H1 (cell line): Measurements from ENCODE around the gene CAMK2A. TPM values are rescaled to one million over a fixed set of nuclear protein-coding genes. Genes with fewer than 3 reads are reported as not detected.

Experiments used
- CTCF ChIA-PET: fragments of 300-600 bp; sonication (Branson Sonifier 250); formaldehyde crosslinking; loops from one replicate; lab custom pipeline; 2021; ENCODE audit not compliant: partially characterized antibody; lab: Charles Lee
- POLR2A ChIA-PET: fragments of 300-600 bp; sonication (Branson Sonifier 250); formaldehyde crosslinking; loops from one replicate; lab custom pipeline; 2021; ENCODE audit warnings: inconsistent platforms; ENCODE audit not compliant: partially characterized antibody; lab: Charles Lee
- DNase-seq, 2 experiments: peaks; one replicate each; pipeline versions ENCODE4 v3.0.0 to v3.0.0-alpha.2; 2010 to 2022; ENCODE audit warnings: low spot score in 2 of 2, low read depth in 1 of 2, mixed read lengths in 1 of 2
- FAIRE-seq: peaks from 2 replicates; lab custom pipeline; 2011; peaks lifted over from hg19 to GRCh38; lab: Jason Lieb, UNC
- H2AFZ ChIP-seq: 2 replicates; pipeline ENCODE4 v1.8.1; 2012; ENCODE audit warnings: low read length, inconsistent platforms
- H2AK5ac ChIP-seq: 2 replicates; pipeline ENCODE4 v1.6.1; 2013; ENCODE audit warnings: low read depth, low read length
- H2BK120ac ChIP-seq: replicated peaks from 2 replicates; pipeline ENCODE3; 2013; ENCODE audit warnings: low read depth, low read length, inconsistent platforms
- H2BK12ac ChIP-seq: 2 replicates; pipeline ENCODE4 v1.6.1; 2013; ENCODE audit warnings: low read depth, low read length
- H2BK15ac ChIP-seq: 2 replicates; pipeline ENCODE4 v1.6.1; 2013; ENCODE audit warnings: low read length
- H2BK20ac ChIP-seq: 2 replicates; pipeline ENCODE4 v1.6.1; 2013; ENCODE audit warnings: low read length
- H2BK5ac ChIP-seq: 2 replicates; pipeline ENCODE4 v1.6.1; 2013; ENCODE audit warnings: low read depth, low read length
- H3K14ac ChIP-seq: 2 replicates; pipeline ENCODE4 v1.6.1; 2013; ENCODE audit warnings: inconsistent platforms; ENCODE audit not compliant: insufficient read length
- H3K18ac ChIP-seq: 2 replicates; pipeline ENCODE4 v1.6.1; 2013; ENCODE audit warnings: low read length; ENCODE audit errors: extremely low read depth
- H3K23ac ChIP-seq: 2 replicates; pipeline ENCODE4 v1.6.1; 2013; ENCODE audit warnings: inconsistent platforms; ENCODE audit not compliant: insufficient read length
- H3K23me2 ChIP-seq: 2 replicates; pipeline ENCODE4 v1.6.1; 2013; ENCODE audit warnings: low read depth, low read length
- H3K27ac ChIP-seq: 2 replicates; pipeline ENCODE4 v1.6.1; 2011; ENCODE audit warnings: low read depth, low read length, inconsistent platforms
- H3K27me3 ChIP-seq, 4 experiments: replicated peaks in 1 of 4; 1 replicate in 1 of 4; 2 replicates in 3 of 4; pipeline versions ENCODE4 v1.6.1 to v1.8.1; 2011 to 2013; ENCODE audit warnings: low read length in 3 of 4, mild to moderate bottlenecking in 3 of 4, inconsistent platforms in 2 of 4, mixed read lengths in 2 of 4, moderate library complexity in 1 of 4; ENCODE audit not compliant: control insufficient read depth in 3 of 4, insufficient read depth in 3 of 4; ENCODE audit errors: extremely low read depth in 1 of 4
- H3K36me3 ChIP-seq, 4 experiments: 2 replicates each; pipeline versions ENCODE4 v1.6.1 to v1.8.1; 2011 to 2013; ENCODE audit warnings: mild to moderate bottlenecking in 4 of 4, low read length in 3 of 4, moderate library complexity in 2 of 4, control low read depth in 1 of 4, inconsistent platforms in 1 of 4; ENCODE audit not compliant: insufficient read depth in 4 of 4, control insufficient read depth in 2 of 4
- H3K4ac ChIP-seq: replicated peaks from 2 replicates; pipeline ENCODE3; 2013; ENCODE audit warnings: low read length, low read depth, mixed read lengths, inconsistent platforms; ENCODE audit not compliant: insufficient read length
- H3K4me1 ChIP-seq, 4 experiments: replicated peaks in 1 of 4; 1 replicate in 1 of 4; 2 replicates in 3 of 4; pipeline versions ENCODE4 v1.6.1 to v1.8.1; 2011 to 2013; ENCODE audit warnings: low read length in 3 of 4, inconsistent platforms in 2 of 4, mixed read lengths in 1 of 4; ENCODE audit not compliant: insufficient read depth in 4 of 4, control insufficient read depth in 3 of 4
- H3K4me2 ChIP-seq, 2 experiments: 2 replicates each; pipeline versions ENCODE4 v1.6.1 to v1.8.1; 2011 to 2013; ENCODE audit warnings: low read depth in 2 of 2, low read length in 2 of 2, control low read depth in 1 of 2, inconsistent platforms in 1 of 2, mild to moderate bottlenecking in 1 of 2; ENCODE audit not compliant: insufficient read depth in 1 of 2
- H3K4me3 ChIP-seq, 4 experiments: fragments of 200-600, 300-600 bp in 1 of 4; sonication (generic), shearing (Covaris generic), sonication (Bioruptor Twin) in 1 of 4; 2 replicates each; pipeline versions ENCODE4 v1.5.1 to v1.8.1; 2011 to 2016; ENCODE audit warnings: low read length in 4 of 4, low read depth in 3 of 4, control low read depth in 2 of 4, inconsistent platforms in 2 of 4, mild to moderate bottlenecking in 2 of 4, mixed read lengths in 1 of 4, moderate library complexity in 1 of 4; ENCODE audit not compliant: insufficient read depth in 2 of 4; ENCODE audit errors: extremely low read depth in 1 of 4
- H3K56ac ChIP-seq: replicated peaks from 2 replicates; pipeline ENCODE3; 2013; ENCODE audit warnings: low read depth, mild to moderate bottlenecking, mixed read lengths, low read length, inconsistent platforms; ENCODE audit not compliant: insufficient read length
- H3K79me1 ChIP-seq: 2 replicates; pipeline ENCODE4 v1.6.1; 2013; ENCODE audit warnings: low read depth, low read length, control low read depth
- H3K79me2 ChIP-seq, 2 experiments: 2 replicates each; pipeline versions ENCODE4 v1.6.1 to v1.8.1; 2012 to 2013; ENCODE audit warnings: low read length in 2 of 2, mild to moderate bottlenecking in 2 of 2, inconsistent platforms in 1 of 2; ENCODE audit not compliant: insufficient read depth in 2 of 2, control insufficient read depth in 1 of 2
- H3K9ac ChIP-seq, 4 experiments: replicated peaks in 1 of 4; 1 replicate in 1 of 4; 2 replicates in 3 of 4; pipeline versions ENCODE4 v1.6.1 to v1.8.1; 2011 to 2013; ENCODE audit warnings: low read depth in 3 of 4, low read length in 3 of 4, control low read depth in 2 of 4, mild to moderate bottlenecking in 2 of 4, moderate library complexity in 2 of 4, inconsistent platforms in 1 of 4; ENCODE audit errors: extremely low read depth in 1 of 4
- H3K9me3 ChIP-seq, 2 experiments: 2 replicates each; pipeline versions ENCODE4 v1.6.1 to v1.8.1; 2012 to 2013; ENCODE audit warnings: mild to moderate bottlenecking in 2 of 2, moderate library complexity in 2 of 2, control low read depth in 1 of 2, inconsistent platforms in 1 of 2, low read depth in 1 of 2, low read length in 1 of 2, mixed read lengths in 1 of 2; ENCODE audit not compliant: insufficient read depth in 2 of 2
- H4K20me1 ChIP-seq, 2 experiments: replicated peaks in 1 of 2; 2 replicates each; pipeline versions ENCODE3 to v1.8.1; 2011 to 2013; ENCODE audit warnings: inconsistent platforms in 2 of 2, low read length in 2 of 2, mild to moderate bottlenecking in 1 of 2; ENCODE audit not compliant: insufficient read depth in 2 of 2, control insufficient read depth in 1 of 2
- H4K5ac ChIP-seq: 2 replicates; pipeline ENCODE4 v1.6.1; 2013; ENCODE audit warnings: low read length, low read depth, mixed read lengths, inconsistent platforms; ENCODE audit not compliant: insufficient read length
- H4K8ac ChIP-seq: 2 replicates; pipeline ENCODE4 v1.8.0; 2013; ENCODE audit warnings: mild to moderate bottlenecking, moderate library complexity, low read length, inconsistent platforms; ENCODE audit not compliant: insufficient read depth; ENCODE audit errors: extremely low read depth
- H4K91ac ChIP-seq: replicated peaks from 2 replicates; pipeline ENCODE3; 2013; ENCODE audit warnings: low read length, mixed read lengths, inconsistent platforms; ENCODE audit not compliant: insufficient read length
- WGBS, 2 experiments: shearing (Covaris generic) in 1 of 2; methylation state at CpG; one replicate each; pipeline versions ENCODE4 v1.1.6 to v1.1.7; 2013 to 2015; ENCODE audit warnings: low lambda C conversion rate in 2 of 2, mixed read lengths in 2 of 2, inconsistent platforms in 1 of 2, low coverage in 1 of 2, missing lambda C conversion rate in 1 of 2; ENCODE audit not compliant: insufficient replicate concordance in 2 of 2, insufficient coverage in 1 of 2, insufficient read length in 1 of 2; ENCODE audit errors: extremely low coverage in 1 of 2, missing lambda C conversion rate in 1 of 2; 5-methylcytosine and 5-hydroxymethylcytosine counted together
- polyA plus RNA-seq, 7 experiments: library from polyadenylated mRNA; depleted of rRNA in 3 of 7; stranded (reverse) in 5 of 7; unstranded in 2 of 7; fragments of >200 nt in 5 of 7; fragments of 200-250 nt in 2 of 7; gene quantifications; 1 replicate in 5 of 7; 2 replicates in 1 of 7; 4 replicates in 1 of 7; pipeline versions ENCODE4 v1.2.1 to v1.2.3, GENCODE V29; 2011 to 2013; ENCODE audit warnings: missing spikeins in 2 of 7, mixed read lengths in 2 of 7
- total RNA-seq: library from RNA; stranded (reverse); fragmentation: NEBNext Ultra II Directional; extraction: Animal tissue kit (Norgen Biotek cat#: 25700); gene quantifications from 2 replicates; pipeline ENCODE4 v1.2.1, GENCODE V29; 2021

The CAMK2A gene
- total and polyA plus RNA-seq, 2 of the 8 experiments (the other 6 are each of a cell fraction or from before 2014, with no cell fraction given) = 0.20 to 0.28 TPM

DNA sequence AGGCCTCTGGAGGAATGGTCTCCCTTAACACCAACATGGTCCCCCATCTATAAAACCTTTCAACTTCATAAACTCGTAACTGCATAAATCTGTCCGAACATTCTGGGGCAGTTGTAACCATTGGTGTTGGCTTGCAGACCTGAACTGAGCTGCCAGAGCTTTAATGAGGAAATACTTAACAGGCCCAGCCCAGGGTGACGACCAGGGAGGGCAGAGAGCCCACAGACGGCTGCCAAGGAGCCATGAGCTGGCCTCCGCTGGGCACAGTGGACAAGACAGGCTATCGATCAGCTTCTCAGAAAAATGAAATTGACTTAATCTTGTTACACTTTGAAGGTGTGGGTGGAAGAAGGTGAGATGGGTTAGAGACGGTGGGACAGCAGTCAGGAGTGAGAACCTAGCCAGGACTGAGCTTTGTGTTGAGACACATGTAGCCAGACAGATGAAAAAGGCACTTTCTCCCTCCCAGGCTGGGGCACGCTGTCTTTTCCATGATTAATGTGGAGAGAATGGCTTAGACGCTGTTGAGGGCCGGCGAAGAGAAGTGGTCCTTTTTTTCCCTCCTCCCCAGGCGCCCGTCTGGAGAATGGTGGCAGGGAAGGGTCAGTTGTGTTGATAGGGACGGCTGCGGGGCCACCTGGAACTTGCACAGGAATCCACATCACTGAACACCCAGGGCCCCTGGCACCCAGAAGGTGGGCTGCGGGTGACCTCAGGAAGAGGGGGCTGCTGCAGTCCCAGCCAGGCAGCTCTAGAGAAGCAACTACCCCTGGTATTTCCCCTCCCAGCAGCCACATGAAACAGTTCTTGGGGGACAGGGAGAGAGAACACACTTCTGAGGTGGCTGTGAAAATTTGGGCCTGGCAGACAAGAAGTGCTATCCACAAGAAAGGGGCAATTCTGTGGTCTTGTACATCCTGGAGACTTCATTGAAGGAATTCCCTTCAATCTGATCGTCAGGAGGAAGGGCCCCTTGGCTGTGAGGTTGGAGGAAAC lies 40.6 kb upstream of the CAMK2A start:
- Histone ChIP-seq H3K18ac (no peak overlapping the region), H3K4me2 (no peak overlapping the region), H2BK120ac (no peak overlapping the region), H4K8ac (no peak overlapping the region), H3K4me3 (no peak overlapping the region), H2BK5ac (no peak overlapping the region), H3K14ac (no peak overlapping the region), H2AK5ac (no peak overlapping the region), H3K4me1 (peaks cover 0 to 2% (median 0%) of the 10 kb centered on the region in 4 experiments; a peak in 1 of 7 replicates), H3K79me2 (no peaks in the 10 kb centered on the region), H3K36me3 (no peaks in the 10 kb centered on the region), H4K91ac (no peak overlapping the region), H2BK15ac (no peak overlapping the region), H3K27me3 (no peaks in the 10 kb centered on the region), H3K23me2 (no peaks in the 10 kb centered on the region), H3K79me1 (no peaks in the 10 kb centered on the region), H2BK12ac (no peak overlapping the region), H3K56ac (no peak overlapping the region), H4K5ac (no peak overlapping the region), H3K27ac (no peak overlapping the region), H2AFZ (no peak overlapping the region), H4K20me1 (no peaks in the 10 kb centered on the region), H3K4ac (no peak overlapping the region), H3K23ac (no peak overlapping the region), H2BK20ac (no peak overlapping the region), H3K9ac (no peak overlapping the region), H3K9me3 (no peaks in the 10 kb centered on the region)
- ChIA-PET POLR2A (no interaction called here), CTCF (interaction anchor here (0.8 to 15.6 kb wide), 7 partner anchors 10 to 231 kb away, joined by 3 to 126 read pairs (median 3); no protein-coding TSS in a partner anchor)
- FAIRE-seq (no peak), DNase-seq (no peak)
- WGBS, 2 experiments = 94% methylated on average over 17 of the region's 17 CpGs; no CpG with 5 or more reads in 1 of the 2 experiments
